GM06990 (cell line): ENCODE results near the gene KCNQ5.
A peak's percentile ranks its signal among the peaks of the same experiment; 100 is the strongest.

ENCODE experiments used
- DNase-seq: peaks from one replicate; pipeline ENCODE4 v3.0.0-alpha.2; 2011; ENCODE audit not compliant: insufficient read length; ENCODE audit errors: extremely low read depth
- H3K27me3 ChIP-seq: replicated peaks from 2 replicates; pipeline ENCODE4 v1.6.0; 2011; ENCODE audit warnings: low read length; ENCODE audit not compliant: control insufficient read depth, insufficient read depth
- H3K36me3 ChIP-seq: 2 replicates; pipeline ENCODE4 v1.5.1; 2011; ENCODE audit warnings: low read length; ENCODE audit not compliant: control insufficient read depth, insufficient read depth
- H3K4me3 ChIP-seq: replicated peaks from 2 replicates; pipeline ENCODE4 v1.5.1; 2011; ENCODE audit warnings: low read depth, mild to moderate bottlenecking, control low read depth, low read length
- TF ChIP-seq, protein P1 (sequence below): IDR thresholded peaks from 2 replicates; pipeline ENCODE4 v1.5.1; 2011; ENCODE audit warnings: low read length, control low read depth, mild to moderate bottlenecking, inconsistent platforms; ENCODE audit not compliant: insufficient read depth, poor library complexity, severe bottlenecking

The KCNQ5 gene

DNA sequence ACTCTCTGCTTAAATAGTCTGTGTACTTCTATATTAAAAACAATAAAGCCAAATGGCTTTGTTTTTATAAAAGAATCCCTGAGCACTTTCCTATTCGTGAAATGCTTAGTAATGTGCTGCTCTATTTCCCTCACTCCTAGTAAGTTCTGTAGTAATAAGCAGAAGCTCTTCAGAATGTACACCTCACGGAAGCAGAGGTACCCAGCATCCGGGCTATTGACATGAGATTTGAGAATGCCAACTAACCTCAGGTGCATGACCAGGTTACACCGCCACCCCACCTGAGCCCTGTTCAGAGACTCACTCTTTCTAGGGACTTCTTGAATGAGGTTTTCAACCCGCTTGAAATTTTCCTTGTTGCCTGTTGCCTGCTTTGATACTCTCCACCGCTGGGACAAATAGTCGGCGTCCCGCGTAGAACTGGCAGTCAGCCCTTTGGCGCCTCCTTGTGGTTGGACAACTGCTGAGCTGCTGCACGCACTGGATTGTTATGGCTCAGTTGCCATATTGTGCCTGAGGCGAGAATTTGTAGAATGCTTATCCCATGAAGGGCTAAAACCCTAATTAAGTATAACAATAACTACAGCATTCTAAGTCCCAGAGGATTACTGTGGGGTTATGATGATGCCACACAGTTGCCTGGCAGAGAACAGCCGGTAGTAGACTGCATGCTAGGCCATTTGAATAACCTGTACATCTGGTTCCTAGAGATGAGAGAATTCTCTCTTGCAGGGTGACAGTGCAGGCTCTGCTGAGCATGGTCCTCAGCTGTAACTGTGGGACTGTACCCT, 508.0 kb downstream of the KCNQ5 start:
- no peaks in the 10 kb centered on the region for H3K36me3 ChIP-seq

DNA sequence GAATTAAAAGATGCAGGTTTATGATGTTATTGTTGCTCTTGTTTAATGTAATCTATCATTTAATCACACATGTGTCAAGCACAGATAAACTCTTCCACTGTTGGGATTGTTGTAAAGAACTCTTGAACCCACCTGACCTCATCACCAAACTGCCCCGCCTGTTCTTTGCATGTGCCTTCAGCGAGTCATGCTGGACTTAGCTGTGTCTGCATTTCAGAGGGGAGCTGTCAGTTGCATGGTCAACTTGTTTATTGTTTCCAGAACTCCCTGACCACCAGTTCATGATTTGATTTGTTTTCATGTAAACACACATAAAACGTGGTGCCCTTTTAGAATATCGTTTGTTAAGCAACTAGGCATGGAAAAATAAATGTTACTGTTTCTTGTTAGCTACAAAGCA, 509.8 kb downstream of the KCNQ5 start:
- Histone ChIP-seq H3K27me3 (no peaks in the 10 kb centered on the region), H3K4me3 (no peak overlapping the region)
- DNase-seq: no peak

More for the DNA sequence above, 508.0 kb downstream of the KCNQ5 start:
- TF ChIP-seq, protein P1, sequence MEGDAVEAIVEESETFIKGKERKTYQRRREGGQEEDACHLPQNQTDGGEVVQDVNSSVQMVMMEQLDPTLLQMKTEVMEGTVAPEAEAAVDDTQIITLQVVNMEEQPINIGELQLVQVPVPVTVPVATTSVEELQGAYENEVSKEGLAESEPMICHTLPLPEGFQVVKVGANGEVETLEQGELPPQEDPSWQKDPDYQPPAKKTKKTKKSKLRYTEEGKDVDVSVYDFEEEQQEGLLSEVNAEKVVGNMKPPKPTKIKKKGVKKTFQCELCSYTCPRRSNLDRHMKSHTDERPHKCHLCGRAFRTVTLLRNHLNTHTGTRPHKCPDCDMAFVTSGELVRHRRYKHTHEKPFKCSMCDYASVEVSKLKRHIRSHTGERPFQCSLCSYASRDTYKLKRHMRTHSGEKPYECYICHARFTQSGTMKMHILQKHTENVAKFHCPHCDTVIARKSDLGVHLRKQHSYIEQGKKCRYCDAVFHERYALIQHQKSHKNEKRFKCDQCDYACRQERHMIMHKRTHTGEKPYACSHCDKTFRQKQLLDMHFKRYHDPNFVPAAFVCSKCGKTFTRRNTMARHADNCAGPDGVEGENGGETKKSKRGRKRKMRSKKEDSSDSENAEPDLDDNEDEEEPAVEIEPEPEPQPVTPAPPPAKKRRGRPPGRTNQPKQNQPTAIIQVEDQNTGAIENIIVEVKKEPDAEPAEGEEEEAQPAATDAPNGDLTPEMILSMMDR: peak; percentile 99
- peak; percentile 42 for DNase-seq
- H3K27me3 ChIP-seq: no peaks in the 10 kb centered on the region
- H3K4me3 ChIP-seq: peak overlapping the region; percentile 32

DNA sequence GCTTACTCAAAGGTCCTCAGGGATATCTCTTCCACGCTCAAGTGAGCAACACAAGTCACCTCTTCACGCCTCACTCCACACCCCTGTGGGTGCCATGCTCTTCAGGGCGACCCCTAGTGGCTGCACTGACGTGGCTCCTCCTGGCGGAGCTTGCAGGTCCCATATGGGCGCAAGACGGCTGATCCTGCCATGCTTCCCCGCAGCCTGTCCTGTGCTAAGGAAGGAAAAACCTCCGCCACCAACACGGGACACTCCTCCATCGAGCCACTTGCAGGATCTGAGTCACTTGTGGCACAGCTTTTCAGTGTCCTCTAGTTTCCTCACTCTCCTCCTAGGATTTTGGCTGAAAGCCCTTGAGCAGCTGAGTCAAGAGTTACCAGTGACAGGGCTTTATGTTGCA, 512.7 kb downstream of the KCNQ5 start:
- no peaks in the 10 kb centered on the region for H3K27me3 ChIP-seq
- H3K36me3 ChIP-seq: no peaks in the 10 kb centered on the region
- DNase-seq: peak; percentile 51
- H3K4me3 ChIP-seq: no peak overlapping the region
- TF ChIP-seq, protein P1: peak; percentile 69

More for the DNA sequence above, 509.8 kb downstream of the KCNQ5 start:
- TF ChIP-seq, protein P1: no peak
- H3K36me3 ChIP-seq: no peaks in the 10 kb centered on the region

DNA sequence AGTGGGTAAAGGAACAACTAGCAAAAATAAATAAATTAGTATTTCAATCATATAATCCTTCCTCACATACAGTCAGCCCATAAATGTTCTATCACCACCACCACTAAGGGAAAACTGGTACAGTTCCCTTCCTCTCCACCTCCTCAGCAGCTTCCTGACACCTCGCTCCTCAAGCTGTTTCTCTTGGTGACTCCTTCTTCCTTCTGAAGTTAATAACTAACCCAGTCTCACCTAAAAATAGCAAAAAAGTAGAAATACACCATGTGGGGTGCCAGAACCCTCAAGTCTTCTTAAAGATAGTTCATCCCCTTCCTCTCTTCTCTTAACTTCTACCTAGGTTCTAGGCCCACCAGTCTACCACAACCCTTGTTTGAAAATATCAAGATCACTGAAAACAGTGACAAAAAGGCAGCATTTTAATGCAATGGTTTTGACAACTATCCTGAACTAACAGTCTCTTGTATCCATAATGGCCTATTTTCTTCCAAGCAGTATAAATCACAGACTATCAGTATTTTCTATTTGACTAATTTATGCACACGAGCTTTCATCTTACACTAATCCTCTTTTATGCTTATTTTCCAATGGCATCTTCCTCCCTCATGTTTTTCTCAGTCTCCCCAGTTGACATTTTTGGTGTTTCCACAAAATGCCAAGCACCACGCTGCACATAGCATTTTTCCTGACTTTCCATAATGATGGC, 518.0 kb downstream of the KCNQ5 start:
- Histone ChIP-seq H3K36me3 (no peaks in the 10 kb centered on the region), H3K27me3 (no peaks in the 10 kb centered on the region), H3K4me3 (no peak overlapping the region)
- no peak for DNase-seq
- TF ChIP-seq, protein P1: no peak

DNA sequence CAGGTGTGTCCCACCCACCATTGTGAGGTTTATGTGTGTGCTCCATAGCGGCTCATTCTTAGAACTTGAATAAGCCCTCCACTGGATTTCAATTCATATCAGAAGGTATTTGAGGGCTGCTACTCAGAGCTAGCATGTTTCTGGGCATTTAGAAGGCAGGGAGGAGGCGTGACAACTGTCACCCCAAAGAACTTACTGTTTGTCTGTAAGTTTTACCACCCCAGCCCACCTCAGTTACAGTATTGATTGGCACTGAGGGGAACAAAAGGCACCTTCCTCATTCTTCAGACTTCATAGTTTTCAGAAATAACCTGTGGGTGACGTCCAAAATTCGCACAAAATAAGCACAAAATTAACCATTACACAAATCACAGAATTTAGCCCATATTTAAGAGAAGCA, 521.7 kb downstream of the KCNQ5 start:
- DNase-seq: no peak
- TF ChIP-seq, protein P1: no peak
- Histone ChIP-seq H3K27me3 (no peaks in the 10 kb centered on the region), H3K4me3 (no peak overlapping the region), H3K36me3 (no peaks in the 10 kb centered on the region)
